Ishikawa (cell line): ENCODE data around the gene TECTA.

ENCODE experiments used
- CEBPB ChIP-seq: IDR thresholded peaks from 2 replicates; pipeline ENCODE4 v1.6.1; 2012
- CREB1 ChIP-seq: IDR thresholded peaks from 2 replicates; pipeline ENCODE4 v1.6.1; 2012; ENCODE audit warnings: low read depth
- EGR1 ChIP-seq: IDR thresholded peaks from 2 replicates; pipeline ENCODE4 v1.6.1; 2012
- EP300 ChIP-seq: IDR thresholded peaks from 2 replicates; pipeline ENCODE4 v1.6.1; 2012; ENCODE audit warnings: borderline replicate concordance
- FOXM1 ChIP-seq: IDR thresholded peaks from 2 replicates; pipeline ENCODE4 v1.6.1; 2012; ENCODE audit warnings: low read depth, borderline replicate concordance
- NFIC ChIP-seq: IDR thresholded peaks from 2 replicates; pipeline ENCODE4 v1.6.1; 2012
- RAD21 ChIP-seq: IDR thresholded peaks from 2 replicates; pipeline ENCODE4 v1.6.1; 2012; ENCODE audit warnings: low read depth
- REST ChIP-seq: IDR thresholded peaks from 2 replicates; pipeline ENCODE4 v1.6.1; 2012; ENCODE audit warnings: low read depth, mild to moderate bottlenecking
- TAF1 ChIP-seq: IDR thresholded peaks from 2 replicates; pipeline ENCODE4 v1.6.1; 2012; ENCODE audit warnings: low read depth, mild to moderate bottlenecking
- TCF12 ChIP-seq: IDR thresholded peaks from 2 replicates; pipeline ENCODE4 v1.6.1; 2012; ENCODE audit warnings: low read depth
- TEAD4 ChIP-seq: IDR thresholded peaks from 2 replicates; pipeline ENCODE4 v1.6.1; 2012
- USF1 ChIP-seq: IDR thresholded peaks from 2 replicates; pipeline ENCODE4 v1.6.1; 2012
- YY1 ChIP-seq: IDR thresholded peaks from 2 replicates; pipeline ENCODE4 v1.6.1; 2012; ENCODE audit warnings: low read depth
- ZBTB7A ChIP-seq: IDR thresholded peaks from 2 replicates; pipeline ENCODE4 v1.6.1; 2012; ENCODE audit warnings: low read depth
- TF ChIP-seq, protein P1 (sequence below): IDR thresholded peaks from 2 replicates; pipeline ENCODE4 v1.6.1; 2012

The TECTA gene

DNA sequence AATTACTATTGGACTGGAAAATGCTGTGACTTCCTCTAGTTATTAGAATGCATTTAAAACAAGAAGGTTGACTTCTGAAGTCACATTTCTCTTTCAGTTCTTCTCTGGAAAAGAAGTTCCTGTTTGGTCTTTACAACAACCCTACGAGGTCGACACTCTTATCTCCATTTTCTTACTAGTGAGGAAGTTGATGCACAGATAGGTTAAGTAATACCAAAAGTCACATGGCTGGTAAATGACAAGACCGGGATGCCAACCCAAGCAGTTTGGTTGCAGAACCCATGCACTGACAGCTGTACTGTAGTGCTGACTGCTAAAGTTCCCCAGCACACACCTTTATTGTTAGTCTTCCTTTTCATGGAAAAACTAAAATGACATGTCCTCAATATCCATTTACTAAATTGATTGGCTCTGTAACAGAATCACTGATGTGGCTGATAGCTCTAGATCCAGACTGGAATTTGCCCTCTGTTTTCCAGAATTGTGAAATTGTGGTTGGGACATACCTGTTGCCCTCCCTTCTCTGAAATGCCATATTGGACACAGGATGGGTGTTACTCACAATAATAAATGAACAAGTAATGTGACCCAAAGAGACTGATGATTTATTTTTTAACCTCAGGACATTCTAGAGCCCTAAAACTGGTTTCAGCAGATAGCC, 9.4 kb upstream of the TECTA start:
- no peak for TF ChIP-seq NFIC
- TF ChIP-seq CEBPB, result no peak
- no peak for TF ChIP-seq YY1
- TF ChIP-seq TAF1, result no peak

DNA sequence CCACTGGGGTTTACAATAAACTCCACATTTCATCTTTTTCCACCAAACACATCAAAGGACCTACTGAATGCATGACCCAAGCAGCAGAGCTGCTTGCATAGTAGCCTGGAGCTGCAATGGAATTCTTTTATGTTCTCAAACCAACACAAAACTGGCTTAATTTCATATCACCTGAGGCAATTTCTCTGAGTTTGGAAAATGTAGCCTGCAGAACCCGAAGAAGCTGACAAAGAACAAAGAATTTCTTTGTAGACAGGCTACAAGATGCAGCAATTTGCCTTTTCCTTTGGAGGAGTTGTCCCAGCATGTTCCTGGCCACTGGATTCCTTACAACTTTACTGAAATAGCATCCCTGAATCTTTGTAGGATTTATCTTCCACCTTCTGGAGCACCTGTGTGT, 5.5 kb upstream of the TECTA start:
- TF ChIP-seq CEBPB (no peak), ZBTB7A (no peak), NFIC (no peak), CREB1 (no peak), TAF1 (no peak), RAD21 (no peak), TCF12 (no peak), REST (no peak), TEAD4 (no peak)
- TF ChIP-seq, protein P1, sequence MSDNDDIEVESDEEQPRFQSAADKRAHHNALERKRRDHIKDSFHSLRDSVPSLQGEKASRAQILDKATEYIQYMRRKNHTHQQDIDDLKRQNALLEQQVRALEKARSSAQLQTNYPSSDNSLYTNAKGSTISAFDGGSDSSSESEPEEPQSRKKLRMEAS, result no peak

DNA sequence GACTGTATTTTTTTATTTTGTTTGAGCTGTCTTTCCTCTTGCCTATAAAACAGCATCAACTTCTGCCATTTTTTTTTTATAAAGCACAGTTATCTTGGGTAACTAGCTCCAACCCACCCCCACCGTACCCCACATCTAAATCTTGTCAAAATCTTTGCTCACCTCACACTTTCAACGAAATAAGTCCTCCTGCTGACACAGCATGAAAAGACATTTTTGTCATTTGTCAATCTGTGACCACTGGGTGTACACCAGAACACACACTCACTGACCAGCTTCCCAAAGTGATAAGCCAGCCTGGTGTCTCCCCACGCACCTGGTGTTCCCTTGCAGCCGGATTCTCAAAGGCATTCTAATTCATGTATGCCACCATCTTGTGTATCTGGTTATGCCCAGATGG, 1.7 kb upstream of the TECTA start:
- no peak for TF ChIP-seq REST
- TF ChIP-seq, protein P1, result no peak
- TF ChIP-seq FOXM1, result no peak
- TF ChIP-seq ZBTB7A, result no peak
- no peak for TF ChIP-seq TAF1
- no peak for TF ChIP-seq EP300
- TF ChIP-seq YY1, result no peak
- TF ChIP-seq CREB1, result no peak
- TF ChIP-seq TCF12, result no peak
- TF ChIP-seq CEBPB, result no peak
- no peak for TF ChIP-seq EGR1
- no peak for TF ChIP-seq USF1
- TF ChIP-seq TEAD4, result no peak
- TF ChIP-seq NFIC, result no peak
- no peak for TF ChIP-seq RAD21

DNA sequence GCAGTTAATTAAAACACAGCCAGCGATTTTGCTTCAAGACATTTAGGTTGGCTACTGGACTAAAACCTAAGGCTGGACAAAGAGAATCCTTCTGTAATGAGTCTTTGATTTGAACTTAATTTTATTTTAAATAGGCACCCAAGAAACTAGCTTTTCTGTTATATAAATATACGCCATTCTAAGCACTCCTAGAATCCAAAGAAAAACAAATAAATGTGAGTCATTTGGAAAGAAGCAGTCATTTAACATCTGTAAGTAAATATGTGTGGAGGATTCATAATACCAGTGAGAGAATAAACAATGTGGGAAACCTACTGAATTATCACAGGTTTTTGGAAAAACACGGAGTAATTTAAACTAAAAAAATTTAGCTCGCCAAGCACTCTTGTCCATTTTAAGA, 1.2 kb upstream of the TECTA start:
- TF ChIP-seq EP300 (no peak), CEBPB (no peak), REST (no peak), NFIC (no peak), YY1 (no peak)
- TF ChIP-seq, protein P1, result no peak

- no peak for TF ChIP-seq EGR1
- TF ChIP-seq TEAD4, result no peak
- TF ChIP-seq TAF1, result no peak
- no peak for TF ChIP-seq NFIC
- TF ChIP-seq CEBPB, result no peak
- TF ChIP-seq USF1, result no peak
- TF ChIP-seq, protein P1, result no peak
- TF ChIP-seq FOXM1, result no peak
- no peak for TF ChIP-seq TCF12
- TF ChIP-seq ZBTB7A, result no peak
- no peak for TF ChIP-seq YY1
- no peak for TF ChIP-seq RAD21
- no peak for TF ChIP-seq CREB1
- no peak for TF ChIP-seq REST
- TF ChIP-seq EP300, result no peak
These were observed 3.3 kb downstream of the TECTA start for GRCh38 chr11:121104312-121104762.
